HG03039 (cell line): ENCODE results near the gene SLC22A23.

Experiments
- ATAC-seq: cut with Tn5 transposase; IDR thresholded peaks from one replicate; pipeline ENCODE4 v1.9.1; 2021; ENCODE audit warnings: mild to moderate bottlenecking, moderate library complexity; ENCODE audit not compliant: unreplicated experiment

Gene SLC22A23

GRCh38 chr6:3406362-3406821 lies 50.5 kb downstream of the SLC22A23 start:
- no peak for ATAC-seq

GRCh38 chr6:3405679-3406078 lies 51.2 kb downstream of the SLC22A23 start:
- no peak for ATAC-seq

- no peak for ATAC-seq
Observed at GRCh38 chr6:3405182-3405518, 51.7 kb downstream of the SLC22A23 start.

GRCh38 chr6:3403238-3404173 lies 53.3 kb downstream of the SLC22A23 start:
- ATAC-seq = no peak

- ATAC-seq = no peak
Observed at GRCh38 chr6:3402310-3403237, 54.3 kb downstream of the SLC22A23 start.

- ATAC-seq = no peak
Observed at GRCh38 chr6:3400162-3400561, 56.7 kb downstream of the SLC22A23 start.

GRCh38 chr6:3398755-3399696 lies 57.8 kb downstream of the SLC22A23 start:
- no peak for ATAC-seq

- no peak for ATAC-seq
Observed at GRCh38 chr6:3398165-3398562, 58.7 kb downstream of the SLC22A23 start.

GRCh38 chr6:3397229-3398164 lies 59.4 kb downstream of the SLC22A23 start:
- no peak for ATAC-seq

GRCh38 chr6:3396503-3397180 lies 60.2 kb downstream of the SLC22A23 start:
- ATAC-seq = no peak

GRCh38 chr6:3394671-3395070 lies 62.2 kb downstream of the SLC22A23 start:
- no peak for ATAC-seq

GRCh38 chr6:3393836-3394202 lies 63.0 kb downstream of the SLC22A23 start:
- no peak for ATAC-seq

GRCh38 chr6:3392930-3393835 lies 63.7 kb downstream of the SLC22A23 start:
- ATAC-seq = no peak

GRCh38 chr6:3391902-3392458 lies 64.9 kb downstream of the SLC22A23 start:
- no peak for ATAC-seq

GRCh38 chr6:3390698-3391097 lies 66.2 kb downstream of the SLC22A23 start:
- no peak for ATAC-seq

GRCh38 chr6:3389390-3390167 lies 67.3 kb downstream of the SLC22A23 start:
- no peak for ATAC-seq

- ATAC-seq = no peak
Observed at GRCh38 chr6:3388786-3389185, 68.1 kb downstream of the SLC22A23 start.
